Measurements from ENCODE around the gene BGN.

DNA sequence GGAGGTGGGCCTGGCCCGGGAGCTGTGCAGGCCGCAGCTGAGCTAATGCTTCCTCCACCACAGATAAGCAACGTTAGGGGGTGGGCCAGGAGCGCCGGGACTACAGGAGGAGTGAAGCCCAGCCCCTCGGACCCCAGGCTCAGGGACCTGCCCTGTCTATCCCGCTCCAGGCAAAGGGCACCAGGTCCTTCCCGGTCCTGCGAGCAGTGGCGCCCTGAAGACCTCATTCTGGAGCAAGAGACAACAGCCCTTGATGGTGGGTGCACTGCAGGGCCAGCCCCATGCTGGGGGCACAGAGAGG is 48.2 kb upstream of the BGN start:
- TF ChIP-seq, protein P1, sequence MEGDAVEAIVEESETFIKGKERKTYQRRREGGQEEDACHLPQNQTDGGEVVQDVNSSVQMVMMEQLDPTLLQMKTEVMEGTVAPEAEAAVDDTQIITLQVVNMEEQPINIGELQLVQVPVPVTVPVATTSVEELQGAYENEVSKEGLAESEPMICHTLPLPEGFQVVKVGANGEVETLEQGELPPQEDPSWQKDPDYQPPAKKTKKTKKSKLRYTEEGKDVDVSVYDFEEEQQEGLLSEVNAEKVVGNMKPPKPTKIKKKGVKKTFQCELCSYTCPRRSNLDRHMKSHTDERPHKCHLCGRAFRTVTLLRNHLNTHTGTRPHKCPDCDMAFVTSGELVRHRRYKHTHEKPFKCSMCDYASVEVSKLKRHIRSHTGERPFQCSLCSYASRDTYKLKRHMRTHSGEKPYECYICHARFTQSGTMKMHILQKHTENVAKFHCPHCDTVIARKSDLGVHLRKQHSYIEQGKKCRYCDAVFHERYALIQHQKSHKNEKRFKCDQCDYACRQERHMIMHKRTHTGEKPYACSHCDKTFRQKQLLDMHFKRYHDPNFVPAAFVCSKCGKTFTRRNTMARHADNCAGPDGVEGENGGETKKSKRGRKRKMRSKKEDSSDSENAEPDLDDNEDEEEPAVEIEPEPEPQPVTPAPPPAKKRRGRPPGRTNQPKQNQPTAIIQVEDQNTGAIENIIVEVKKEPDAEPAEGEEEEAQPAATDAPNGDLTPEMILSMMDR (IDR thresholded peaks at IDR 0.05 in 4 of 5, conservative IDR thresholded peaks at IDR 0.05 in 1 of 5), result no peak
- TF ChIP-seq POLR2A (IDR thresholded peaks at IDR 0.05), result no peak

All from gastrocnemius medialis (tissue), 4 donors.